ENCODE measurements around the gene GAB4.
"Not testable (repeated sequence)": the region's sequence is repeated elsewhere in the genome, so short reads cannot be mapped to it uniquely, and the experiment has no call there.

The GAB4 gene

DNA sequence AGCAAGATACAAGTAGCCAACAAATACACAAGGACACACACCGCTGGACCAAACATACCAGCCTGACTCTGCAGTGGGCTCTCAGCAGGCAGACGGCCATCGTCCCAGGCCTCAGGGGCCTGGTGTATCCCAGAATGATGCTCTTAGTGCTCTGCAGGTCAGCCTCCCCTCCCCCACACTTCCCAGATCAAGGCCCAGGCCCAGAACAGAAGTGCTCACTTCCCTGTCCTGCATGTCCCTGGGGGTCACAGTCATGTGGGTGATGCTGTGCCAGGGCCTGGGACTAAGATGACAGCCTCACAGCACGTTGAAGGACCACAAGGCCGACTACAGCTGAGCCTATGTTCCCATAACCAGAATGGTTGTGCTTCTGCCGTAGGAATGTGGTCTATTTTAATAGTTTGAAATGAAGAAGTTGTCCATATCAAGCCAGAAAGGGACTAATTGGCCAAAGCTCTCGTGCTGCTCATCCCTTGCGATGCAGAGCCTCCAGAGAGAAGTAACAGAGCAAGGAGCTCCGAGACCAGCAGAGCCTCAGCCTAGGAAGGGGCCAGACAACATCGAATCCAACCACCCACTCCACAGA, 48.6 kb downstream of the GAB4 start:
- DNase-seq (ENCODE audit: low read depth in 2 of 2, low spot score in 1 of 2): no peak

DNA sequence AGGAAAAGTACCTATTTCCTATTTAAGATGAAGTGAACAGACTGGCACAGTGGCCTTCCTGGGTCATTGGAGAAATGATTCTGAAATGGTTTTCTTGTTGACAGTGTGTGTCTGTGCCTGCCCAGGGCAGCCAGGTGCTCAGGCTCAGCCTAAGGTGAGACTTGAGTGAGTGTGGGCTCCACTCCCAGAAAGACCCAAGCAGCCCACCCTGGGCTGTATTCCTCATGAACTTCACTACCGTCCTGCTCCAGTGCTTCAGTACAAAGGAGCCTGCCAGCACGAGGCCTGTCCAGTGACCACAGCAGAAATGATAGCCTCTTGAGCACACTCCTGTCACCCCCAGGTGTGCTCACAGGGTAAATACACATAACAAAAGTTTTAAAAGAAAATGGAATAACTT, 49.5 kb downstream of the GAB4 start:
- DNase-seq (ENCODE audit: low read depth in 2 of 2, low spot score in 1 of 2): no peak

DNA sequence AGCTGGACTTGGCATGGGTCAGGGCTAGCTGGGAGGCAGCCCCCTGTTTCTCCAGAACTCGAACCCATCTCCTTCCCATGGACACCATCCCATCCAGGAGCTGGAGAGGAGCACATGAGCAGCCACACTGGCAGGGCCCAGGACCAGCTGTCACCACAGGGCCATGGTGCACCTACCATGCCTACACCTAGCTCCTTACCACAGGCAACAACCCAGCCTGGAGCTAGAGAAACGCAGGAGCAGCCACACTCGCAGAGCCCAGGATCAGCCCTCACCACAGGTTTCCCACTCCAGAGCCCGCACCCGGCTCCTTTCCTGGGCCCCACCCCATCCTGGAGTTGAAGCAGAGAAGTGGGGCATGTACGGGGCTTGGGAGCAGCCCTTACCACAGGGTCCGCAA, 50.2 kb downstream of the GAB4 start:
- no peak for DNase-seq (ENCODE audit: low read depth in 2 of 2, low spot score in 1 of 2)

DNA sequence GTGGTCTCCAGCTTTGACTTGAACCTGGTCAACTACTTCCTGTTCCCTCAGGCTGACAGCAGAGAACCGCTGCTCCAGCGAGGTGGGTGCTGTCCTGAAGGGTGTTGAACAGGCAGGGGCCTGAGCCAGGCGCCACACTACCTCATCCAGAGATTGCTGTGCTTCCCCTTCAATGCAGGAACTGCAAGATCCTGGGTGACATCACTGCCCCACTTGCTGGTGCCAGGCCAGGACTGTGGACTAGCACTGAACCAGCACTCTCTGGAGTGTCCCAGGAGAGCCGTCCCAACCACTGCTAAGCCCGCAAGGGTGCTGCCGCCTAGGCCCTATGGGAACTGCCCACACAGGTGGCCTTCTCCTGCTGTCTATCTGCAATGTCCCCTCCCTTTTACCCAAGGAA, 51.7 kb downstream of the GAB4 start:
- no peak for DNase-seq (ENCODE audit: low read depth in 2 of 2, low spot score in 1 of 2)

DNA sequence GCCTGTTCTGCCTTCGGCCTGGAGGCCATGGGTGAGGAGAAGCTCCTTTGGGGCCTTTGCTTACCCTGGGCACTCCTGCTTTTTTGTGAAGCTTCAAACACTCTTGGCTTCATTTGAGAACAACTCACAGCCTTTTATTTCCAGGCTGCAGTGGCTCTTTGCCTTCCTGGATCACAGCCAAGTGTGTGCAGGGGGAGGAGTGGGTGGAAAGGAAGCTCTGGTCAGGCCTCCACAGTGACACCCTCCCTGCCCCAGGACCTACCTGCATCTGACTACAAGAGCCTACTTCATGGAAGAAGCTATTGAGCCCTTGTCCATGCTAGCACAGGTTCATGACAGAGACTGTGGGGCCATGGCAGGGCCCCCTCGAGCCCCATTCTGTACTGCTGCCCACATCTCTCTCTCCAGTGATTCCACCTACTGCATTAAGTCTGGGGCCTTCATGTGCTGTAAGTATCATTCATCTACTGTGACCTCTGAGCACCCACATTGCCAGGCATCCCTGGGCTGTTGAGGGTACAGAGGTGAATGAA, 52.3 kb downstream of the GAB4 start:
- DNase-seq (ENCODE audit: low read depth in 2 of 2, low spot score in 1 of 2): no peak

DNA sequence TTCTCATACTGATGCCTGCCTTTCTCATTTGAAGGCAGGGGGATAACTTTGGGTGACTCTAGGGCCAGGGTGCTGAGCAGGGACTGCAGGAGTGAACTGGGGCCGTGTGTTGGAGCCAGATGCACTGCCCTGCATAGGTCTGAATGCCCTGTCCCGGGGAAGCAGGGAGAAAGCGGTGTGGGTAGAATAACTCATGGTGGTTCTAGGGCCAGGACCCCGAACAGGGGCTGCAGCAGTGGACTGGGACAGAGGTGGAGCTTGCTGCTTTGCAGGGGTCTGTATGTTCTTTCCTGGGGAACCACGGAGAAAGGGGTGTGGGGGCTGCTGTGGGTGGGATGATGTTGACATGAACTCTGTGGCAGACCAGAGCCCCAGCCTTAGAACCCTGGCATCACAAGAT, 52.9 kb downstream of the GAB4 start:
- DNase-seq (ENCODE audit: low read depth in 2 of 2, low spot score in 1 of 2): no peak

DNA sequence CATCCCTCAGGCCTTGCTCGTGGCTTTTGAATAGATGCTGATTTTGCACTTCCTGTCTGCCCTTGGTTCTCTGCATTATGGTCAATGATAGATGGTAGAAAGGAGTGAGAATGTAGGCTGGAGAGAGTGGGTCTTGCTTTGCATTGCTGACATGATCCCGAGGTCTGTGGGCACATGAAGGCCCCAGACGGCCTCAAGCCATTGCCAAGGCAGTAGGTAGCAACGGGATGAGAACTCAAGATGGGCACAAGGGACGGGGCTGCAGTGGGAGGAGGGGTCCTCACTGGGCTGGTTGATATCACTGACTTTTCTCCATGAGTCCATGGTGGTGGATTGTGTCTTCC, 54.0 kb downstream of the GAB4 start:
- no peak for DNase-seq (ENCODE audit: low read depth in 2 of 2, low spot score in 1 of 2)

DNA sequence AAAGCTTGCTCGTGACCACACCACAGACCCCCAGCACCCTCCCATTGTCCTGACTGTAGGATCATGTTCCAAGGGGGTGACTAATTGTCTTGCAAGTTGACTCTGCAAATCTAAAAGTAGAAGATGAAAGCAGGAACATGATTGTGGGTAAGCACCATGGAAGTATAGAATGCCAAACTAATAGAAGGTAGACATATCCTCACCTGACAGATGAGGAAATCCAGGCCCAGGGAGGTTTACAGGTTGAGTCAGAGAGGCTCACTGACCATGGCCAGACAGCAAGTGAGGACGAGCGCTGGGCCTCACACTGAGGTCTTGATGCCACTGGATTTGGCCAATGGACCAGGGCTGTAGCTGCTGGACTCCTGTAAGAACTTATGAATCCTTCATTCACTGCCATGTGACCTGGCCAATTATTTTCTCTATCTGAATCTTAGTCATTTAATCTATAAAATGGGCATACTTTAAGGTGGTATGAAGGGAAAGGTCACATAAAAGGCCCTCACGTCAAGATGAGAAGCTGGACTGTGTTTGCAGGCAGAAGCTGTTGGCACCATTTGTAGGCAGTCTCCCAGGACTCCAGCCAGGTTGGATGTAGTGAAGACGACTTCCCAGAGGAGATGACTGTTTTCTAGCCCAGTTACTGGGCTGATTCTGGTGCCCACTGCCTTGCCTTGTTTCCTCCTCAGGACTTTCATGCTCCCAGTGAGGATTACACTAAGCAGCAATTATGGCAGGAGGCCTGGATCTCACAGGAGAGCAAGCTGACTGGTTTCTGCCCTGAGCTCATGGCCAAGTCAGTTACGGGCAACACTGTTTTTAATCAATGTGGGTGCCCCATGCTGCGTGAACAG, 54.6 kb downstream of the GAB4 start:
- no peak for DNase-seq (ENCODE audit: low read depth in 2 of 2, low spot score in 1 of 2)

DNA sequence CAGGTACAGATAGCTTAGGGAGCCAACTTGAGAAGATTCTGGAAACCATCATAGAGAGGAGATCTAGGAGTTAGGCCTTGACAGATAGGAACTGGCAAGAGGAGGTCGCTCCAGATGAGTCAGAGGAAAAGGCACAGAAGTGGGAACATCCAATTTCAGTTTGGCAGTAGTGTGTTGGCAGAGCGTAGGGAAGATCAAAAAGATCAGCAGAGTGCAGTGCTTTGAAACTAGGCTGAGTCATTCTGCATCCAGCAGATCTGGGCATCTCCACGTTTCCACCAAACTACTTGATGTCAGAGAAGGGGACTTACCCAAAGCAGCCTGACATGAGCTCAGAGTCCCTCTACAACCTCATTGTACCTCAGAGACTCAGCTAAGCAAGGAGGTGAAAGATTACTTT, 58.5 kb downstream of the GAB4 start:
- DNase-seq (ENCODE audit: low read depth in 2 of 2, low spot score in 1 of 2): no peak

DNA sequence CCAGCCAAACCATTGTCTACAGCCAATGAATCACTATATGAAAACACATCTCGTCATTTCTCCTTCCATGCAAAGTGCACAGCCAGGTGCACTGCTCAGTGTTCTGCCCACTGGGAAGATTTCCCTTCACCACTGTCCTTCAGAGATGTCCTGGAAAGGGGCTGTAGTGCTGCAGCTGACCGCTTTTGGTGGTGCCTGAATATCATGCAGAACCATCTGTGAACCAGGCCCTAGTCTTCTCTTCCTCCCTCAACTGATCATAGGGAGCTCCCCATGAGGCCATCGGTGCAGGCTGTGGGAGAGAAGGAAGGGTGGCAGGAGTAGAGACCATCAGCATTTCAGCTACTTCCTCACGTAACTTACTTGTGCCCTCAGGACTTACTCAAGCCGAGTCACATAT, 70.2 kb downstream of the GAB4 start:
- no peak for DNase-seq (ENCODE audit: low read depth in 2 of 2, low spot score in 1 of 2)

DNA sequence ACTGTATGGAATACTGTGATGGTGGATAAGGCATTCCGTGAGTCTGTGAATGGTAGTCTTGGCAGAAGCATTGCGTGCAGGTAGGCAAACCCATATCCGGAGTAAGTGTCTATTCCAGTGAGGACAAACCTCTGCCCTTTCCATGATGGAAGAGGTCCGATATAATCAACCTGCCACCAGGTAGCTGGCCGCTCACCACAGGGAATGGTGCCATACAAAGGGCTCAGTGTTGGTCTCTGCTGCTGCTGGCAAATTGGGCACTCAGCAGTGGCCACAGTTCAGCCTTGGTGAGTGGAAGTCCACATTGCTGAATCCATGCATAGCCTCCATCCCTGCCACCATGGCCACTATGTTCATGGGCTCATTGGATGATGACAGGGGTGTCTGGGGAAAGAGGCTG, 70.8 kb downstream of the GAB4 start:
- not testable (repeated sequence) for DNase-seq (ENCODE audit: low read depth in 2 of 2, low spot score in 1 of 2)

DNA sequence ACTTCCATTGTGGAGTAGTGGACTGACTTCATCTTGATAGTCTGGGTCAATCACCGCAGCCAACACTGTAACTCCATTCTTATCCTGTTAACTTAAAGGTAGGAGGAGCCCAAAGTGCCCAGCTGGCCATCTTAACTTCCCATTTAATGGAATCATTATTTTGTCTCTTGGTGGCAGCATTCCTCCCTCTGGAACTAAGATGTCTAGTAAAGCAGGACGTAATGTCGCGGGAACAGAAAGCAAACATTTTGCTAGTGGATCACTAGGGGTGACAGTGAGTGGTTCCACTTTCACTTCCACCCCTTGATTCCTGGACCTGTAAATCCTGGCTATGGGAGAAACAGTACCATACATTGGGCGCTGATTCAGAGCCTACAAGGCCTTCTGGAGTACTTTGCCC, 71.4 kb downstream of the GAB4 start:
- no peak for DNase-seq (ENCODE audit: low read depth in 2 of 2, low spot score in 1 of 2)

DNA sequence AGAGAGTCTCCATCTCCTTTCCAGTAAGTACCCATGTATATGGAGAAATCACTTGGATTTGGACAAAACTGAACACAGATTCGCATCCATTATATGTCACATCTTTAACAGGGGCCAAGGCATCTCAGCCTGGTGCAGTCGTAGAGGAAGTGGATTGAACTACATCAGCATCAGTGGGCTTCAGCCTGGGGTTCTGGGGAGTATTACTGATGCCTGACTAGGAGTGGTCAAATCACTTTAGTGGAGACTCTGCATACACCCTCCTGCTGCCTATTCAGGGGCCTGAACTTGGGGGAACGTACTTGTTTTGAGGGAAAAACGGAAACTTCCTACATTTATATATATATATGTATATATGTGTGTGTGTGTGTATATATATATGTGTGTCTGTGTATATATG, 72.8 kb downstream of the GAB4 start:
- no peak for DNase-seq (ENCODE audit: low read depth in 2 of 2, low spot score in 1 of 2)

DNA sequence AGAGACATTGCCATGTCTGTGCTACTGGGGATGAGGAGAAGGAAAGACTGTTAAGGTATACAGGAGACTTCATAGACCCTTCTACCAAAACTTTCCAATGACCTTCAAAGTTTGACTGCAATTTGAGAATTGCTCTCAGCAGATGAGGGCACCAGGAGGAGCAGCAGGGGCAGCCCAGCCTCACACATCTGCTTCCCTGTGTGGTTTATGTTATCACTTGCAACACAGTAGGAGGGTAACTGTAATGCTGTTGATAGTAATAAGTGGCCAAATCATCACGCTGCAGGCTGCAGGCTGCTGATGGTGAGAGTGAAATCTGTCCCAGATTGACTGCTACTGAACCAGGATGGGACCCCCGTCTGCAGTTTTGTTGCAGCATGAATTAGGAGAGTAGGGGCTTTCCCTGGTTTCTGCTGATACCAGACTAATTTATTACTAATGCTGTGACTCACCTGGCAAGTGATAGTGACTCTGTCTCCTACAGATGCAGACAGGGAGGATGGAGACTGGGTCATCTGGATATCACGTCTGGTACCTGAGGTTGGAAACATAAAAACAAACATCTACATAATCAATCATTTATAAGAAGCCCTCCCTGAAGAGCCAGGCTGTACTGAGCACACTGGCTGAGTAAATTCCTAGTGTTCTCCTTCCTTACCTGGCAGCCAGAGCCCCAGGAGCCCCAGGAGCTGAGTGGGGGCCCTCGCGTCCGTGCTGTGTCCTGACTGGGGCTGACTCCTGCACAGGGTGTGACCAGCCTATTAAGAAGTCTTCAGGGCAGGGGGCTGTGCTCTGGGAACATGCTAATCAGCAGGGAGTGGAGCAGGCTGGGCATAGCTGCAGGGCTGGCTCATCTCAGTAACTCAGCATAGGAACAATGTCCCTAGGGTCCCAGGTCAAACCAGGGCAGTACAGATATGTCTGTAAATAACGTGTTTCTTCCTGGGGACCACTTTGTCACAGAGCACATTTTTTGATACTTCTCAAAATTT, 74.4 kb downstream of the GAB4 start:
- no peak for DNase-seq (ENCODE audit: low read depth in 2 of 2, low spot score in 1 of 2)

DNA sequence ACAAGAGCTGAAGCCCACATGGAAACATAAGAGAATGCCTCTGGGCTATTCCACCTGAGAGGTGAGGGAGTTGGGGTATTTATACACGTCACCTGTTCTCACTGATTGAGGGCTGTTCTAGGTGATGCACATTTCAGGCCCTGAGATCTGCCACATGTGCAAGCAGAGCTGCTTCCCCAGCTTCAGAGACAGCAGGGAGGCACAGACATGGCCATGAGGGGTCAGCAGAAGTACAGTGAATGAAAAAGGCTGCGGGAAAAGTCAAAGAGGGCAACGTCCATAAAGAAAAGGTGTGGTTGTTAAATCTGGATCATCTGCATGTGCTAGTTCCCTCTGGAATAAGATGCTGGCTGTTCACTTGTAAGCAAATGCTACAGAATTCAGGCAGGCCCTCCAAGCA, 75.4 kb downstream of the GAB4 start:
- DNase-seq (ENCODE audit: low read depth in 2 of 2, low spot score in 1 of 2): no peak

DNA sequence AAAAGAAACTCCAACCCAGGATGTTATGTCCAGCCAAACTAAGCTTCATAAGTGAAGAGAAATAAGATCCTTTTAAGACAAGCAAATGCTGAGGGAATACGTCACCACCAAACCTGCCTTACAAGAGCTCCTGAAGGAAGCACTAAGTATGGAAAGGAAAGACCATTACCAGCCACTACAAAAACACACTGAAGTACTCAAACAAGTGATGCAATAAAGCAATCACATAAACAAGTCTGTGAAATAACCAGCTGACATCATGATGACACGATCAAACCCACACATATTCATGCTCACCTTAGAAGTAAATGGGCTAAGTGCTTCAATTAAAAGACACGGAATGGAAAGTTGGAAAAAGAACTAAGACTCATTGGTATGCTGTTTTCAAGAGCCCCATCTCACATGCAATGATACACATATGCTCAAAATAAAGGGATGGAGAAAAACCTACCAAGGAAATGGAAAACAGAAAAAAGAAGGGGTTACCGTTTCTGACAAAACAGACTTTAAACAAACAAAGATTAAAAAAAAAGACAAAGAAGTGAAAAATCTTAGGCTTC, 82.5 kb downstream of the GAB4 start:
- no peak for DNase-seq (ENCODE audit: low read depth in 2 of 2, low spot score in 1 of 2)

DNA sequence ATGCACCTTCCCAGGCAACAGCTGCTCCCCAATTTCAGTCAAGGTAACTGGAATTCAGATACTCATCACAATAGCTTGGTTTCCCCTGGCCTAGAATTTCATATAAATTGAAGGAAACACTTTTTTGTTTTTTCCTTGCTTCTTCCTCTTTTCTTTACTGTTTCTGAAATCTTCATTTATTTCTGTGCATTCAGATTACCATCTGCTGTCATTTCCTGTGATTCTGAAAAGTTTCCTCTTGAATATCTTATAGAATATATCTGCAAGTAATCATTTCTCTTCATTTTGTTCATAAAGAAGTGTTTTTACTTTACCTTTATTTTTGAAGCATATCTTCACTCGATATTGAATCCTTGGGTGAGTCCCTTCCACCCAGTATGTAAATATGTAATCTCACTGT, 85.3 kb downstream of the GAB4 start:
- no peak for DNase-seq (ENCODE audit: low read depth in 2 of 2, low spot score in 1 of 2)

DNA sequence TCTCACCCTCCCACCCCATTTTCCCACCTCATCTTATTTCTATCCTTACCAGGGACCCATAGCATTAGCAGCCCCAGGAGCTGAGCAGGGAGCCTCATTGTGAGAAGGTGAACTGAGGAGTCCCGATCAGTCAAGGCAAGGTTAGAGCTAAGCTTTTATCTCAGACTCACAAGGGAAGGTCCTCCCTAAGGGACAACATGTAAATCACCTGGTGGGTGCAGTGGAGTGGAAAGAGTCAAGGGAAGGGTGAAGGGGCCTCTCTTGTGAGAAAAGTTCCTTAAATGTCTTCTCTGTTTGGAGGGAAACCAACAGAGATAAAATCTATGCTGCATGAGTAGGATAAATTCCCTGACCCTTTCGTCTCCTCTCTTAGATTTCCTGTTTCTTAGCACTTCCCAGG, 85.9 kb downstream of the GAB4 start:
- no peak for DNase-seq (ENCODE audit: low read depth in 2 of 2, low spot score in 1 of 2)

DNA sequence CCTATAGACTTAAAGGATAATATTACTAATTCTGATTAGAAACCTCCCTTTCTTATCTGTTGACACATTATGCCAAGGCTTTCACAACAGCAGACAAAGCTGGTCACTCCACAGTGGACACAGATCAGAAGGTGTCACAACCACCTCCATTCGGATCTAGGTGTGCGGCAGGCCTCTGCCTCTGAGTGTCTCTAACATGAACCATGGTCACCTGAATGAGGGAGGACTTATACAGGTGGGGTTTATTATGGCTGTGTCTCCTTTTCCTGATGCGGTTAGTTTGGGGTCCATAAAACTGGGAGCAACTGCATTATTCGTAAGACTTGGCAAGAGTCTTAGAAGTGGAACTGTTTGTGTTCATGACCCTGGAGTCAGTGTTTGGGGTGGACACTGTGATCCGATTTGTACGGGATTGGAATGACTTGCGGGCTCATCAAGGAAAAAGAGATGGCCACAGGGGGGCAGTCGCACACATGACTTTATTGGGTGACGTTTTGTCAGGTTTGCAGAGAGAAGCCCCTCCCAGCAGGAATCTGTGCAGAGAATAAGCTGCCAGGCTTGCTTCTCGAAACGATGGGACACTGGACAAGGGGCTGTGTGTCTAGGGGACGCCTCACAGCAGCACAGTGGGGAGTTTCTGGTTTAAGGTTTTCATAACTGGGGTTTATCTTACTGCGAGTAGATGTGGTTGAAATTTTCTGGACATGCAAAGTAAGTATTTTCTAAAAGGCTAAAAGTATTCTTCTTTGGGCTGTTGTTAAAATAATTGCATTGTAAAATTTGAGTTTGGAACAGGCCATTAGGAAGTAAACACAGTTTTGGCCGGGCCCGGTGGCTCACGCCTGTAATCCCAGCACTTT, 90.6 kb downstream of the GAB4 start:
- DNase-seq (ENCODE audit: low read depth in 2 of 2, low spot score in 1 of 2): peak in 1 of 2 donors; percentile 35

DNA sequence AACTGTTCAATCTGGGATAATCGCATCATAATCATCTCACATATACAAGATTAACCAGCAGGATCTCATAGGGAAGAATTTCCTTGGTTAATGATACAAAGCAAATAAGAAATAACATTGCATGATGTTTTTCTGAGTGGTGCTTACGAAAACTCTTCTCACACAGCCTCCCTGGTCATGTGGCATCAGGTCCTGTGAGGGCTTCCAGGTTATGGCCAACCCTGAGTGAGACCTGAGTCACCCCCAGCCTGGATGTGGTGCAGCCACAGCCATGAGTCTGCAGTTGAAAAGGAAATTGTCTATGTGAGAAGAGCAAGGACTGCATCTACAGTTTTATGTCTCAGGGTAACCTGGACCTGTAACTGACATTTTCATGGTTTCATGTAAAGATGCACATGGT, 92.3 kb downstream of the GAB4 start:
- no peak for DNase-seq (ENCODE audit: low read depth in 2 of 2, low spot score in 1 of 2)

All from stimulated activated CD8-positive, alpha-beta memory T cell treated with anti-CD3 and anti-CD28 coated beads, Interleukin-4, amount 100 ng/mL, for 1 hour (primary cell).